SH-SY5Y (cell line): Measurements from ENCODE around the gene TMEM240.

Experiments used
- GATA2 ChIP-seq: IDR thresholded peaks from 2 replicates; pipeline ENCODE4 v1.6.1; 2011; ENCODE audit warnings: mild to moderate bottlenecking, low read depth, low read length
- GATA3 ChIP-seq: IDR thresholded peaks from 2 replicates; pipeline ENCODE4 v1.6.1; 2011; ENCODE audit warnings: low read depth, mild to moderate bottlenecking, low read length, moderate library complexity

DNA sequence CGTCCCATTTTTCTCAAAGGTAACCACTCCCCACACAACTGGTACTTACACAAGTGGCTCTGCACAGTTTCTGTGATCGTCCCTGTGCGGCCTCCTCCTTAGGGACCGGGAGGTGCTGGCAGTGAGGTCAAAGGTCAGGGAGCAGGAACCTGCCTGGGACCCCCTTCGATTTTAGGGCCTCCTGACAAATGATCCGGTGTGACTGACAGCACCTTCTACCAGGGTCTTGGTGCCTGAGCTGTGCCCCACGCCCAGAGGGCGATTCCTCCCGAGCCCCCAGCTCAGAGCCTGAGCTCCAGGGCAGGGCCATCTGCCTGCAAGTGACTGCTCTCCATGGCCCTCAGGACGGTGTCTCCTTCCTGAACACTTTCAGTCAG, 11.8 kb upstream of the TMEM240 start:
- no peak for TF ChIP-seq GATA2
- no peak for TF ChIP-seq GATA3
